GM12875 (cell line): ENCODE data around the gene CRMP1.

Experiments
- H3K4me3 ChIP-seq: one replicate; pipeline ENCODE4 v1.5.1; 2011; ENCODE audit warnings: low read depth, low read length, control low read depth
- TF ChIP-seq, protein P1 (sequence below): IDR thresholded peaks from 2 replicates; pipeline ENCODE4 v1.5.1; 2011; ENCODE audit warnings: low read depth, mild to moderate bottlenecking, control low read depth, inconsistent platforms, low read length, moderate library complexity, borderline replicate concordance; ENCODE audit not compliant: insufficient read depth

CRMP1 gene

DNA sequence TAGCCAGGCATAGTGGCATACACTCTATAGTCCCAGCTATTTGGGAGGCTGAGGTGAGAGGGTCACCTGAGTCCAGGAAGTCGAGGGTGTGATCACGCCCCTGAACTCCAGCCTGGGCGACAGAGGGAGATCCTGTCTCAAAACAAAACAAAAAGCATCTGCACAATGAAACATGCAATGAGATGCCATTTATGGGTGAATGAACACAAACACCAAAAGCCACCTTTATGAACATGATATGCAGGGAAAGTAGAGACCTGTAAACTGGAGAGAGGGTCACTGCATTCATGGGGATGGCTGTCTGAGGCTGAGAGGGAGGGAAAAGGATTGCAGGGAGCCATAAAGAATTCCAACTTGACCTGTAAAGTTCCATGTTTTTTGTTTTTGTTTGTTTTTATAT lies 111.2 kb downstream of the CRMP1 start:
- no peak overlapping the region for H3K4me3 ChIP-seq
- TF ChIP-seq, protein P1, sequence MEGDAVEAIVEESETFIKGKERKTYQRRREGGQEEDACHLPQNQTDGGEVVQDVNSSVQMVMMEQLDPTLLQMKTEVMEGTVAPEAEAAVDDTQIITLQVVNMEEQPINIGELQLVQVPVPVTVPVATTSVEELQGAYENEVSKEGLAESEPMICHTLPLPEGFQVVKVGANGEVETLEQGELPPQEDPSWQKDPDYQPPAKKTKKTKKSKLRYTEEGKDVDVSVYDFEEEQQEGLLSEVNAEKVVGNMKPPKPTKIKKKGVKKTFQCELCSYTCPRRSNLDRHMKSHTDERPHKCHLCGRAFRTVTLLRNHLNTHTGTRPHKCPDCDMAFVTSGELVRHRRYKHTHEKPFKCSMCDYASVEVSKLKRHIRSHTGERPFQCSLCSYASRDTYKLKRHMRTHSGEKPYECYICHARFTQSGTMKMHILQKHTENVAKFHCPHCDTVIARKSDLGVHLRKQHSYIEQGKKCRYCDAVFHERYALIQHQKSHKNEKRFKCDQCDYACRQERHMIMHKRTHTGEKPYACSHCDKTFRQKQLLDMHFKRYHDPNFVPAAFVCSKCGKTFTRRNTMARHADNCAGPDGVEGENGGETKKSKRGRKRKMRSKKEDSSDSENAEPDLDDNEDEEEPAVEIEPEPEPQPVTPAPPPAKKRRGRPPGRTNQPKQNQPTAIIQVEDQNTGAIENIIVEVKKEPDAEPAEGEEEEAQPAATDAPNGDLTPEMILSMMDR, result no peak

- TF ChIP-seq, protein P1, result no peak
- no peak overlapping the region for H3K4me3 ChIP-seq
These were observed 111.9 kb downstream of the CRMP1 start for GRCh38 chr4:5780831-5781480.

DNA sequence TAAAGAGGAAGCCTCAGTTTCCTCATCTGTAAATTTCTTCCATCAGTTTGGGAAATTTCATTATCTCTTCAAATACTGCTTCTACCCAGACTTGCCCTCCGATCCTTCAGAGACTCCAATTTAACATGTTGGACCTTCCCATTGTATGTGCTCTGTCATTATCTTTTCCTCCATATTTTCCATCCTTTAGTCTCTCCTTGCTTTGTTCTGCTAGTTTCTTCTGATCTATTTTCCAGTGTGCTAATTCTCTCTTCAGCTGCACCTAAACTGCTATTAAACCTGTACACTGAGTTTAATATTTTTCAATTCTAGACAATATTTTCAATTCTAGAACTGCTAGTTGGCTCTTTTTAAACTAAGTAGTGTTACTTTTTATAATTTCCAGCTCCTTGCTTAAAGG lies 116.4 kb downstream of the CRMP1 start:
- TF ChIP-seq, protein P1, result no peak
- no peak overlapping the region for H3K4me3 ChIP-seq

GRCh38 chr4:5774416-5775036 lies 118.4 kb downstream of the CRMP1 start:
- TF ChIP-seq, protein P1, result no peak

GRCh38 chr4:5773271-5773555 lies 119.7 kb downstream of the CRMP1 start:
- TF ChIP-seq, protein P1, result no peak
- no peak overlapping the region for H3K4me3 ChIP-seq

More at GRCh38 chr4:5774416-5775036, 118.4 kb downstream of the CRMP1 start:
- no peak overlapping the region for H3K4me3 ChIP-seq

- no peak overlapping the region for H3K4me3 ChIP-seq
- TF ChIP-seq, protein P1, result no peak
These were observed 120.2 kb downstream of the CRMP1 start for GRCh38 chr4:5772528-5773270.
